Panc1 (cell line): ENCODE data around the gene TMEM131L. TPM values are rescaled to one million over a fixed set of nuclear protein-coding genes. Genes with fewer than 3 reads are reported as not detected.

Experiments used
- ATAC-seq: fragments of 200-7000 bp; cut with Tn5 transposase; 2 replicates; pipeline ENCODE4 v1.9.1; 2020; ENCODE audit warnings: mild to moderate bottlenecking, moderate library complexity
- BruUV-seq: library from RNA; stranded (reverse); fragments of 400-500 nt; replicated peaks from 2 replicates; lab custom pipeline; 2021; lab: Mats Ljungman, UMichigan
- CTCF ChIA-PET: fragments of 300-600 bp; sonication (Branson Sonifier 250); formaldehyde crosslinking; loops from one replicate; lab custom pipeline; 2022; ENCODE audit warnings: antibody characterized with exemption; lab: Charles Lee
- POLR2A ChIA-PET: fragments of 300-600 bp; sonication (Branson Sonifier 250); formaldehyde crosslinking; loops from one replicate; lab custom pipeline; 2022; ENCODE audit warnings: antibody characterized with exemption; lab: Charles Lee
- DNase-seq: peaks from one replicate; pipeline ENCODE4 v3.0.0-alpha.2; 2010; ENCODE audit warnings: low read depth, low spot score
- H3K27ac ChIP-seq: 2 replicates; pipeline ENCODE4 v1.5.1; 2011; ENCODE audit warnings: mild to moderate bottlenecking, low read length, inconsistent platforms
- H3K27me3 ChIP-seq: fragments of 200-500 bp; sonication (Bioruptor generic); 2 replicates; pipeline ENCODE4 v1.6.0; 2014; ENCODE audit warnings: low read length, inconsistent platforms; ENCODE audit not compliant: control insufficient read depth, insufficient read depth
- H3K36me3 ChIP-seq: fragments of 200-500 bp; sonication (Bioruptor generic); 2 replicates; pipeline ENCODE4 v1.5.1; 2014; ENCODE audit warnings: inconsistent platforms, mild to moderate bottlenecking, low read length, moderate library complexity; ENCODE audit not compliant: control insufficient read depth, insufficient read depth
- H3K4me1 ChIP-seq: 2 replicates; pipeline ENCODE4 v1.5.1; 2011; ENCODE audit warnings: inconsistent platforms, mild to moderate bottlenecking, low read length, moderate library complexity; ENCODE audit not compliant: control insufficient read depth, insufficient read depth
- H3K4me3 ChIP-seq, 2 experiments: 2 replicates each; pipeline ENCODE4 v1.5.1; 2011 to 2012; ENCODE audit warnings: low read depth in 2 of 2, low read length in 2 of 2, mild to moderate bottlenecking in 2 of 2, inconsistent platforms in 1 of 2, moderate library complexity in 1 of 2
- H3K9me3 ChIP-seq: fragments of 200-500 bp; sonication (Bioruptor generic); 2 replicates; pipeline ENCODE4 v1.5.1; 2014; ENCODE audit warnings: low read depth, mild to moderate bottlenecking, inconsistent platforms, low read length, moderate library complexity; ENCODE audit not compliant: control insufficient read depth, insufficient read depth
- POLR2AphosphoS5 ChIP-seq: IDR thresholded peaks from 2 replicates; pipeline ENCODE4 v1.6.1; 2012; ENCODE audit warnings: mild to moderate bottlenecking, low read depth, low read length, moderate library complexity
- SIN3A ChIP-seq: IDR thresholded peaks from 2 replicates; pipeline ENCODE4 v1.6.1; 2012; ENCODE audit warnings: low read depth, mild to moderate bottlenecking, low read length, moderate library complexity, borderline replicate concordance; ENCODE audit not compliant: insufficient read depth
- TCF7L2 ChIP-seq: IDR thresholded peaks from 2 replicates; pipeline ENCODE4 v1.6.1; 2011; ENCODE audit warnings: mild to moderate bottlenecking, low read depth, low read length, inconsistent platforms
- in situ Hi-C: cut with HindIII; loops from 2 replicates; pipeline ENCODE4 v1.10.0; 2016; ENCODE audit warnings: low sequenced_read_pairs, low pct_unique_long_range_greater_than_20kb
- intact Hi-C: fragments of 100-400 bp; cut with micrococcal nuclease; formaldehyde crosslinking; loops from one replicate; pipeline ENCODE4 v1.10.0; 2022; ENCODE audit not compliant: unreplicated experiment
- total RNA-seq: library from RNA; stranded (reverse); gene quantifications from one replicate; pipeline ENCODE4 v1.2.1, GENCODE V29; 2021; ENCODE audit not compliant: unreplicated experiment
- TF ChIP-seq, protein P1 (sequence below), 2 experiments: IDR thresholded peaks; 2 replicates each; pipeline ENCODE4 v1.6.1; 2011 to 2012; ENCODE audit warnings: low read depth in 2 of 2, control low read depth in 1 of 2, low read length in 1 of 2, mild to moderate bottlenecking in 1 of 2, moderate library complexity in 1 of 2; ENCODE audit not compliant: insufficient read depth in 1 of 2
- TF ChIP-seq, protein P2 (sequence below): fragments of 450-650 bp; IDR thresholded peaks from 2 replicates; pipeline ENCODE4 v1.5.1; 2017; ENCODE audit warnings: mild to moderate bottlenecking

The TMEM131L gene
- total RNA-seq, 1 experiment from 2014 or later = 13.5 TPM

DNA sequence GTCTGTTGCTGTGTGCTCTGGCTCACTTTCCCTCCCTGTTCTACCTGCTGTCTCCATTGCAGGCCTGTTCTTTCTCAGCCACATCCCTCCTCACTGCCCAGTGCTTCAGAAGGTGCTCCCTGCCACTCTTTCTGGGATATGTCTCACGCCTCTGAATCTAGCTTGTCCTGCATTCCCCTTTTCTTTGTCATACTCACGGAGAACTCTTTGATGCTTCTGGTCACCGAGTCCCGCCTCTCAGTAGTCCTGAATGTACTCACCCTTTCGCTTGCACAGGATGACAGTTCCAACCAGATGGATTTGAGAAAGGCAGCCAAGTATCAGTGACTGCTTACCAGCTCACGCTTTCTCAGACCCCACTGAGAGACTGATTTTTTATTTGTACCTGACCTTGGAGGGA lies 152.7 kb downstream of the TMEM131L start:
- H3K36me3 ChIP-seq = no peaks in the 10 kb centered on the region
- no TSS peak for BruUV-seq
- in situ Hi-C loops = no loop called here

DNA sequence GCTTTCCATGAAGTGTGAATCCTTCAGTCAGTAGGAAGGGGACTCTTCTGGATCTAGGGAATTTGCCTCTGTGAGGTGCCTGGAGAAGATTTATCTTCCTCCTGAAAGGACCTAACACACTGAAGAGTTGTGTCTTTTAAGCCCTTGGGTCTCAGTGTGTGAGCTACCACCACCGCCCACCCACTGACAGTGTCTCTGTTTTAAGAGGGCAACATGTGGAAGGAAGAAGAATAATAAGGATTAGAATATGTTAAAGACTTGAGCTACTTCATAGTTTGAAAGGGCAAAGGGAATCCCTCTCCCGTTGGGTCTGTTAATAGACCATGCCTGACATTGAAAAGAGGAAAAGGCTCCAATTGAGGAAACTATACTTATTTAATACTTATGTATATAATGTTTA lies 153.7 kb downstream of the TMEM131L start:
- ATAC-seq (no peak), DNase-seq (no peak)
- intact Hi-C loops (no loop called here), in situ Hi-C loops (no loop called here)
- H3K9me3 ChIP-seq = no peaks in the 10 kb centered on the region
- H3K4me1 ChIP-seq = no peaks in the 10 kb centered on the region
- CTCF ChIA-PET = interaction anchor here (0.6 kb wide), 1 partner anchor 683 kb away, joined by 3 read pairs; no protein-coding TSS in a partner anchor
- POLR2A ChIA-PET = no interaction called here
- TF ChIP-seq POLR2AphosphoS5 (no peak), TCF7L2 (no peak), SIN3A (no peak)
- TF ChIP-seq, protein P1, sequence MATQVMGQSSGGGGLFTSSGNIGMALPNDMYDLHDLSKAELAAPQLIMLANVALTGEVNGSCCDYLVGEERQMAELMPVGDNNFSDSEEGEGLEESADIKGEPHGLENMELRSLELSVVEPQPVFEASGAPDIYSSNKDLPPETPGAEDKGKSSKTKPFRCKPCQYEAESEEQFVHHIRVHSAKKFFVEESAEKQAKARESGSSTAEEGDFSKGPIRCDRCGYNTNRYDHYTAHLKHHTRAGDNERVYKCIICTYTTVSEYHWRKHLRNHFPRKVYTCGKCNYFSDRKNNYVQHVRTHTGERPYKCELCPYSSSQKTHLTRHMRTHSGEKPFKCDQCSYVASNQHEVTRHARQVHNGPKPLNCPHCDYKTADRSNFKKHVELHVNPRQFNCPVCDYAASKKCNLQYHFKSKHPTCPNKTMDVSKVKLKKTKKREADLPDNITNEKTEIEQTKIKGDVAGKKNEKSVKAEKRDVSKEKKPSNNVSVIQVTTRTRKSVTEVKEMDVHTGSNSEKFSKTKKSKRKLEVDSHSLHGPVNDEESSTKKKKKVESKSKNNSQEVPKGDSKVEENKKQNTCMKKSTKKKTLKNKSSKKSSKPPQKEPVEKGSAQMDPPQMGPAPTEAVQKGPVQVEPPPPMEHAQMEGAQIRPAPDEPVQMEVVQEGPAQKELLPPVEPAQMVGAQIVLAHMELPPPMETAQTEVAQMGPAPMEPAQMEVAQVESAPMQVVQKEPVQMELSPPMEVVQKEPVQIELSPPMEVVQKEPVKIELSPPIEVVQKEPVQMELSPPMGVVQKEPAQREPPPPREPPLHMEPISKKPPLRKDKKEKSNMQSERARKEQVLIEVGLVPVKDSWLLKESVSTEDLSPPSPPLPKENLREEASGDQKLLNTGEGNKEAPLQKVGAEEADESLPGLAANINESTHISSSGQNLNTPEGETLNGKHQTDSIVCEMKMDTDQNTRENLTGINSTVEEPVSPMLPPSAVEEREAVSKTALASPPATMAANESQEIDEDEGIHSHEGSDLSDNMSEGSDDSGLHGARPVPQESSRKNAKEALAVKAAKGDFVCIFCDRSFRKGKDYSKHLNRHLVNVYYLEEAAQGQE (IDR thresholded peaks at IDR 0.05; ENCODE audit: insufficient read depth in 1 of 2, low read depth in 2 of 2, low read length in 1 of 2) = no peak
- TF ChIP-seq, protein P2, sequence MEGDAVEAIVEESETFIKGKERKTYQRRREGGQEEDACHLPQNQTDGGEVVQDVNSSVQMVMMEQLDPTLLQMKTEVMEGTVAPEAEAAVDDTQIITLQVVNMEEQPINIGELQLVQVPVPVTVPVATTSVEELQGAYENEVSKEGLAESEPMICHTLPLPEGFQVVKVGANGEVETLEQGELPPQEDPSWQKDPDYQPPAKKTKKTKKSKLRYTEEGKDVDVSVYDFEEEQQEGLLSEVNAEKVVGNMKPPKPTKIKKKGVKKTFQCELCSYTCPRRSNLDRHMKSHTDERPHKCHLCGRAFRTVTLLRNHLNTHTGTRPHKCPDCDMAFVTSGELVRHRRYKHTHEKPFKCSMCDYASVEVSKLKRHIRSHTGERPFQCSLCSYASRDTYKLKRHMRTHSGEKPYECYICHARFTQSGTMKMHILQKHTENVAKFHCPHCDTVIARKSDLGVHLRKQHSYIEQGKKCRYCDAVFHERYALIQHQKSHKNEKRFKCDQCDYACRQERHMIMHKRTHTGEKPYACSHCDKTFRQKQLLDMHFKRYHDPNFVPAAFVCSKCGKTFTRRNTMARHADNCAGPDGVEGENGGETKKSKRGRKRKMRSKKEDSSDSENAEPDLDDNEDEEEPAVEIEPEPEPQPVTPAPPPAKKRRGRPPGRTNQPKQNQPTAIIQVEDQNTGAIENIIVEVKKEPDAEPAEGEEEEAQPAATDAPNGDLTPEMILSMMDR = no peak
- no peak overlapping the region for H3K27ac ChIP-seq
- BruUV-seq = no TSS peak
- no peaks in the 10 kb centered on the region for H3K36me3 ChIP-seq
- no peak overlapping the region for H3K4me3 ChIP-seq
- no peaks in the 10 kb centered on the region for H3K27me3 ChIP-seq

More for the DNA sequence above, 152.7 kb downstream of the TMEM131L start:
- intact Hi-C loops = no loop called here
- ChIA-PET POLR2A (no interaction called here), CTCF (no interaction called here)
- Histone ChIP-seq H3K9me3 (no peaks in the 10 kb centered on the region), H3K4me3 (no peak overlapping the region), H3K27me3 (no peaks in the 10 kb centered on the region), H3K27ac (no peak overlapping the region), H3K4me1 (no peaks in the 10 kb centered on the region)
- TF ChIP-seq SIN3A (no peak), TCF7L2 (no peak), POLR2AphosphoS5 (no peak)
- TF ChIP-seq, protein P2 = no peak
- TF ChIP-seq, protein P1 (IDR thresholded peaks at IDR 0.05; ENCODE audit: insufficient read depth in 1 of 2, low read depth in 2 of 2, low read length in 1 of 2) = no peak
- DNase-seq (no peak), ATAC-seq (no peak)
